Stimulated activated CD8-positive, alpha-beta memory T cell treated with anti-CD3 and anti-CD28 coated beads, Interleukin-4, amount 100 ng/mL, for 24 hours (primary cell): ENCODE measurements around the gene NOS3.
A peak's percentile ranks its signal among the peaks of the same experiment; 100 is the strongest.

Source experiments
- DNase-seq: peaks from one replicate; pipeline ENCODE4 v3.0.0-alpha.2; 2020; ENCODE audit warnings: low read depth

NOS3 gene

GRCh38 chr7:150952331-150953050 lies 38.3 kb upstream of the NOS3 start:
- no peak for DNase-seq

GRCh38 chr7:150953061-150953997 lies 37.5 kb upstream of the NOS3 start:
- DNase-seq, result no peak

- DNase-seq, result no peak
These were observed 36.4 kb upstream of the NOS3 start for GRCh38 chr7:150954201-150954985.

GRCh38 chr7:150954986-150955518 lies 35.8 kb upstream of the NOS3 start:
- DNase-seq, result no peak

GRCh38 chr7:150955519-150956394 lies 35.1 kb upstream of the NOS3 start:
- DNase-seq, result no peak

GRCh38 chr7:150956395-150957132 lies 34.3 kb upstream of the NOS3 start:
- no peak for DNase-seq

- DNase-seq, result no peak
These were observed 33.4 kb upstream of the NOS3 start for GRCh38 chr7:150957133-150958020.

- DNase-seq, result no peak
These were observed 32.7 kb upstream of the NOS3 start for GRCh38 chr7:150958062-150958552.

GRCh38 chr7:150958597-150958996 lies 32.2 kb upstream of the NOS3 start:
- no peak for DNase-seq

- no peak for DNase-seq
These were observed 31.7 kb upstream of the NOS3 start for GRCh38 chr7:150959081-150959480.

- no peak for DNase-seq
These were observed 30.8 kb upstream of the NOS3 start for GRCh38 chr7:150959739-150960734.

- no peak for DNase-seq
These were observed 29.1 kb upstream of the NOS3 start for GRCh38 chr7:150961510-150962289.

GRCh38 chr7:150962290-150962552 lies 28.6 kb upstream of the NOS3 start:
- DNase-seq, result no peak

GRCh38 chr7:150962553-150963399 lies 28.0 kb upstream of the NOS3 start:
- DNase-seq, result peak; percentile 43

- DNase-seq, result no peak
These were observed 26.9 kb upstream of the NOS3 start for GRCh38 chr7:150963707-150964559.
